Measurements from ENCODE around the gene DUSP22. TPM values are rescaled to one million over a fixed set of nuclear protein-coding genes. Genes with fewer than 3 reads are reported as not detected.
"Not testable (repeated sequence)": the region's sequence is repeated elsewhere in the genome, so short reads cannot be mapped to it uniquely, and the experiment has no call there.

DUSP22 gene
- total RNA-seq, 1 donor from 2014 or later = 23.7 TPM

DNA sequence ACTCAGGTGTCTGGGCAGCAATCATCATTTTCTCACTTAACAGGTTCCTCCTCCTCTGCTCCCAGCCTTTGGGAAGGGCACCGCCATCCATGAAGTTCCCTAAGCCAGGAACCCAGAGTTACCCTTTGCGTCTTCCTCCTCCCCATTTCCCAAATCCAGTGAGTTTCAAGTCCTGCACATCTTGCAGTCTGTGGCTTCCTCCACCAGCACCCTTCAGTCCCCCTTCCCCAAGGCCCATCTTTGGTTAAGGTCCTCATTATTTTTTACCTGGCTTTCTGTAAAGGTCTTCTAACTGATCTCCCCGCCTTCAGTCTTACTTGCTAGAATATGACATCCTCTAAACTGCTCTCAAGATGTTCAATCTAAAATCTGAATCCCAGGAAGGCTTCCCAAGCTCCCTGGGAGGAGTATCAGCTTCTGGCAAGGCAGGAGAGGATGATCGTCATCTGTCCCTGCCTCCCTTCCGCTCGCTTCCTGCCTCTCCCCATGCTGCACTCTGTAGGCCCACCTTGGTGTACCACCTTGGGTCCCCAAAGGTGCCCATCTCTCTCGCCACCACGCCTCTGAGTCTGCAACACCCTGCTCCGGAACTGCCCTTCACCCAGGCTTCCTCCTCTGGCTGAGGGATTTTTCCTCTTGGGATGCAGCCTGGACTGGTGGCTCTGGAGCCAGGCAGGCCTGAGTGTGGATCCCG, 11.4 kb upstream of the DUSP22 start:
- no peak for DNase-seq

DNA sequence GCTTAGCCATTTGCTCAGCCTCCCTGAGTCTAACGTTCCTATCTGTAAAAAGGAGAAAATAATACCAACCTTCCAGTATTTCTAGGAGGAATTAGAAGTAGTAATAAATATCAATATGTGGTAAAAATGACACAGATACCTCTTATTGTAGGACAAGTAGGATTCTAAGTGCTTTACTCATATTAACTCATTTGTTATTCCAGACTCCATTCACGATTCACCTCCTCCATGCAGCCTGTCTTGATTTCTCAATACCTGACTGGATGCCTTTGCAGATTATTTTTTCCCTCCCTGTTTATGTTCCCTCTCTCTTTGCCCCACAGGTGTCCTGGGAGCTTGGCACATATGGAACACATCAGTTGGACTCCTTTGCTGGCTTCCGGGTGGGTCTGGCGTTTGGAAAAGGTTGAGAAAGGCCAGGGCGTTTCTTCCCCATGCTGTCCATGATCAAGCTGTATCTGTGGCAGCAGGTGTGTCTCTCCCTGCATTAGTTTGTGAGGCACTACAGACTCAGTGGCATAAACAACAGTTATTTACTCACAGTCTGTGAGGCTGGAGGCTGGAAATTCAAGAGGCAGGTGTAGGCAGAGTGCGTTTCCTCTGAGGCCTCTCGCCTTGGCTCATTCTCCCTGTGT, 10.7 kb upstream of the DUSP22 start:
- DNase-seq = no peak

DNA sequence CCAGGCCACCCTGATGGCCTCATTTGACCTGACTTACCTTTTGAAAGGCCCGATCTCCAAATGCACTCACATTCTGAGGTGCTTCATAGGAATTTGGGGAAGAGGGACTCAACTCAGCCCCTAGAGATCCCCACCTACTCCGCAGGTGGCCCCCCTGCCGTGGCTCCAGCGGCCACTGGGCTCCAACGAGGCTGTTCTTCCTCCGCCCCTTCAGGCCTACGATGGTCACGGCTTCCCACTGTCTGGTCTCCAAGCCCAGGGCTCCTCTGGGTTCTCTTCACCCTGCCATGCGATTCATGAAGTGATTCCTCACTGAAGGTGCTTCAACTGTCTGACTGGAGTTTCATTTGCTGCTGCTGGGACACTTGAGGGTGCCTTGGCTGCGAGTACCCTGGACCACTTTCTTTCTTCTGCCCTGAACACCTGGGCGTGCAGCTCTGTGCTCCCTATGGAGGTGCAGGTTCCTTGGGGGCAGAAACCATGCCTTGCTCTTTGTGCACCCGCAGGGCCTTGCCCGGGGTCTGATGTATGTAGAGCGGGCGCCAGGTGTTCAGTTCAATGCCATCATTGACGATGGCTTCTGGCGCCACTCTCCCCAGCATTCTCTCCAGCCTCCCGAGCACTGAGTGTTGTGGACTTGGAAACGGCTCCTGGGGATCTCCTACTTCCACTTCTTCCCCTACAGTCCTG, 10.0 kb upstream of the DUSP22 start:
- no peak for DNase-seq

DNA sequence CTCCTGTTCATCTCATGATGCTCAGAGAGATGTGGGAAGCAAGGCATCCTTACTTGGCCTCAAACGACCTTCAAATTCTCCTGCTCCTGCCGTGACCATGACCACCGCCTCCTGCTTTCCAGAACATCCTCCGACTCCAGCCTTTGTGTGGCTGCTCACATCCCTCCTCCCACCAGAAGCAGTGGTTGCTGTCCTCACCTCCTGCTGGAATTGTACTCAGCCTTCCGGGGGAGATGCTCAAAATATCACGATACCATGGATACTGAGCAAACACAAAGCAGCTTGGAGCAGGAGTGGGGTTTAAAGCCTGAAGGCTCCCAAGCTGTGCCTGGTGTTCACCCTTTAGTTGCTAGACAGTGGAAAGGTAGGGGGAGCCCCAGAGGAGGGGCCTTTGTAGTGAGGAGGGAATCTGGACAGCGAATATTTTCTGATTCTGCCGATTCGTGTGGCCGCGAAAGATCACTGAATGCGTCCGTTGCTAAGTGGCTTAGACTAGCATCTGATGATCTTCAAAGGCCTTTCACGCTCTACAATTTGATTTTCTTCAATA, 9.3 kb upstream of the DUSP22 start:
- no peak for DNase-seq

DNA sequence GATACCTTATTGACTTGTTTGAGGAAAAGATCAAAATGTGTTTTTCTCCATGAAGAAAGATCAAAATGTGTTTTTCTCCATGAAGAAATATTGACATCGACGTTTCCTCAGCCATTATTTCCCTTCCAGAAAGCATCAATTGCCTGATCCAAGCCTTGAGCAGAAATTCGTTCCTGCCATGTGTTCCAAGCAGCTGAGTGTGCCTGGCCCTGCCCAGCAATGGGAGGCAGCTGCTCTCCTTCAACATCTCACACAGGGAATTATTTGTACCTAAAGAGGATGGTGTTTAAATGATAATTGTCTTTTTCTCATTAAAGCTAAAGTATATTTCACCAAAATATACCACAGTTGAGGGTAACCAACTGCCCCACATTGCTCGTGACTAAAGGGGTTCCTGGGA, 7.8 kb upstream of the DUSP22 start:
- DNase-seq = no peak

DNA sequence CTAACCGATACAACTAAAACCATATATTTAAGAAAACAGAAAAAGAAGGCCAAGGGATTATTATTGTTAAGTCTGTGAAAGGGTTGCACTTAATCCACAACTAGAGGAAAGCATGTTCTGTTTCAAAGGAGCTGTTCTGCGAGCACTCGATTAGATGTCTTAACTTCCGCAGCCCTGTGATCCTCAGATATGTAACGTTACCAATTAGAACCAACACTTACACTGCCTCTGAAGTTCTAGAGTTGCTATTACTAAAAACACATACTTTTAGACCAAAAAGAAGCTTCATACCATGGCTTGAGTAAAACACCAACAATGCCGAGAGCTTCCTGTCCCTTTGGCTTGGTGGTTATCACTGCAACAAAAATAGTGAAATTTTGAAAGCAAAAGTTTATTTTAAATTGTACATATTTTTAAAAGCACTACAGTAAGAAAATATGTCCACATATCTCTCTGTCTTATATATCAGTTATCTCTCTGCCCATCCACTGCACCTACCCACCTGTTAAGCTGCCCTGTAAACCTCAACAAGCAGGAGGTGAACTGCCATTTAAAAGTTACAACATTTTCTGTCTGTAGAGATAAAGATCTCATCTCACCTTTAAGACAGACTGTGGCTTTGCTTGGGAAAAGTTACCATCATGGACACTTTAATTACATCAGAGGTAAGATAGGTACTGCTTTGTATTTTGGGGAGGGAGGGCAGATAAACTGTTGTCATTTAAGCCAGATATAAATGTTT, 7.1 kb upstream of the DUSP22 start:
- DNase-seq = no peak

DNA sequence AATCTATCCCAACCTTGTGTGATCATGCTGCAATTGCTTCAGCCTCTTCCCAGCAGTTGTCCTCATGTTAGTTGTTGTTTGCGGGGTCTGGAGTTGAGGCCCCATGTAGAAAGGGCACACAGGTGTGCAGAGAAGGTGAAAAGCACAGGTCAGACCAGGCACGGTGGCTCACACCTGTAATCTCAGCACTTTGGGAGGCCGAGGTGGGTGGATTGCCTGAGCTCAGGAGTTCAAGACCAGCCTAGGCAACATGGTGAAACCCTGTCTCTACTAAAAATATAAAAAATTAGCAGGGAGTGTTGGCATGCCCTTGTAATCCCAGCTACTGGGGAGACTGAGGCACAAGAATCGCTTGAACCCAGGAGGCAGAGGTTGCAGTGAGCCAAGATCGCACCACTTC, 6.4 kb upstream of the DUSP22 start:
- not testable (repeated sequence) for DNase-seq

DNA sequence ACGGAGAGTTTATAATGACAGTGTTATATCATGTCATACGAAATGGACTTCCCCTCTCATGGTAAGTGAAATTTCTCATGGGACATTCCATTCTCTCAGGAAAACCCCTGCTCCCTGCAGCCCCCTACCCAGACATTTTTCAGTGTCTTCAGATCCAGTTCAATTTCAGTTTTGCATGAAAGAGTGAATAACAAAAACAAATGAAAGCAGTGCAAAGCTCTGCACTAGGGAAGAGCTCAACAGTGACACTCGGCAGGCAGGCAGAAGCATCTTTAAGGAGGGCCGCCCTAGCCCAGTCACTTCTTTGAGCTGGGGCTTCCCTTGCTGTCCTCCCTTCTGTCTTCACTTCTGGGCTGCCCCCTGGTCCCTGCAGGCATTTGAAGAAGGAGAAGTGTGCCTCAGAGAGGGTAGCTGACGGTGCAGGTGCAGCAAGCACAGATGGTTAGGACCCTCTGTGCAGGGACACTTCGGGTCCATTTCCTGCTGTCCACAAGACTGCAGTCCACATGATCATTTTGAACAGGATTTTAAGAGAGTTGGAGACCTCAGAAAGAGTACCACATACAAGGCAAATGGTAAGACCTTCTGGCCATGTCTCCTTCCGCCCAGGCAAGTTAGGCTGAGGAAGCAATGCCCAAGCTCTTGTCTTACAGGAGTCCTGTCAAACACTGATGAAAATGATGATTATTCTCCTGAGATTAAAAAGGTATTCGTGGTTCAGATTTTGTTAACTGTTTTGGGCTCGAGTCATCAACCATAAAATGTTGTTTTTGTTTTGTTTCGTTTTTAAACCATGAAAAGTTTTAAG, 5.4 kb upstream of the DUSP22 start:
- DNase-seq = no peak

DNA sequence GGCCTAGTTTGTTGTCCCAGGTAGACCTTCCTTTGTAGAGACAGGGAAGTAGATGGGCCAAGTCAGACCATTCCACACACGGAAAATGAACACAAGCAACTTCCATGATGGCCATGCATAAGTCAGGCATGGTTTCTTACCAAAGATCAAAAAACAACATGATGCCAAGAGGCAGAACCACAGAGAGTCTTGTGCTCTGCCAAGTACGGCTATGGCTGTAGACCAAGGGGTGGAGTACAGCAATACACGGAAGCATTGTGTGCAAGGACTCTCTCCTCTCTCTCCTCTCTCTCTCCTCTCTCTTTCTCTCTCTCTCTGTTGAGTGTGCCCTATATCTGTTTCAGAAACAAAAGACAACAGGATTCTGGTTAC, 4.8 kb upstream of the DUSP22 start:
- DNase-seq = no peak

DNA sequence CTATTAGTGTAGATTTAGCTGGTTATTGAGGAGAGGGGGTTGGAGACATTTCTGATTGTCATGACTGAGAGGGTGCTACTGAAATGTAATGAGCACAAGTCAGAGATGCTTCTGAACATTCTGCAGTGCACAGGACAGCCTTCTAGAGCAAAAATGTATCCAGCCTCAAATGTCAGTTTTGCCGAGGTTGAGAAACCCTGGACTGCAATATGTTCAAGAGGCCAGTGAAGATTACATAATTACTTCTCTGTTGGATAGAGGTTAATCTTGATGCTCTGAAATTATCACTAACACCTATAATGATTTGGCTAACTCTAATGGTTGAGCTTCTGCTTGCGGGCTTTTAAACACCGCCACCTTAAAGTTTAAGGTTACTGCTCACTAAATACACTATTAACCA, 3.4 kb upstream of the DUSP22 start:
- DNase-seq = no peak

DNA sequence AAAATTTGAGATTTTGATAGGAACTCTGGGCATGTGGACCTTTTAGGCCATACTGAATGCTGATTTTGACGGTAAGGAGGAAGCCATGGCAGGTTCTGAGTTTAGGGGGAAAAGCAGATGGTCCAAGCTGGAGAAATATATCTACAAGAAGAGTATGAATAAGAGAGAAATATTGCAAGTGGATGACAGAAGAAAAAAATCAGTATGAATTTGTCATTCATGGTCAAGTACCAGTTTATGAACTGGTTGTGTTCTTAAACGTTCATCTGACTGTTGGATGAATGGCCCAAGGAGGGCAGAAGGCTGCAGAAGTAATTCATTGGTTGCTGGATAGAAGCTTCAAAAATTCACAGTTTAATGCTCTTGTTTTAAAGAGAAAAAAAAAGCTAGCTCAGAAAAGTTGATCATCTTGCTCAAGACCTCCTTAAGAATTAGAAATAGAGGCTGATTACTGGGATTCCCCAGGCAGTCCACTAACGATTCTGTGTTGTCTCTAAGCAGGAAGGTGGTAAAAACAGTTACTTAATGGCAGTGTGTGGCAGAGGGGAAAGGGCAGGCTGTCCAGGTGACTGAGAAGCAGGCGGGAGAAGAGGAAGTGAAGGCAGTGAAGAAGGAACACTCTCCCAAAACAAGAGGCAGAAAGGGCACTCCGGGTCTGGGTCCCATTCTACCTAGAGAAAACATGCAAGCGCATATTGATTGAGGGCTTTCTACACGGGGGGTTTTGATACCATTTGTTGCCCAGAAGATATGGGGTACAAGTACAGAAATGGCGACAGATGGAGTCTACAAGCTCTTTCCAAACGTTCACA, 2.0 kb upstream of the DUSP22 start:
- DNase-seq = no peak

DNA sequence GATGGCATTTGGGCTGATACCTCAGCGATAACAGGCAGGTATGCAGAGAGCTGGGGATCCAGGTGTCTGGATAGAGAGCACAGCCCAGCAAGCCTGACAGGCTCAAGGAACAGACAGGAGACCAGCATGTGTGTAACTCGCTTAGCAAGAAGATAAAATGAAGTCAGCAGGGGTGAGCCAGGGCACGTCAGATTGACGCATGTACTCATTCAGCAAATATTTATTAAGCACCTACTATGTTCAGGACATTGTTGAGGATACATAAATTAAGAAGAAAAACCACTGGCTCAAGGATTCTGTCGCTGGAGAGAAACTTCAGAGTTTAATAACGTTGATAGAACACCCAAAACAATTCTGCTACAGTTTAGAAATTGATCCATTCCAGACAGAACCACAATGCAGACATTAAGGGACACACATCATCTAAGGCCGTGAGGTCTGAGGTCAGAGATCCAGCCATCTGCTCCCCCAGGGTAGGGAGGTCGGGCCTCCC, 1.0 kb upstream of the DUSP22 start:
- no peak for DNase-seq

DNA sequence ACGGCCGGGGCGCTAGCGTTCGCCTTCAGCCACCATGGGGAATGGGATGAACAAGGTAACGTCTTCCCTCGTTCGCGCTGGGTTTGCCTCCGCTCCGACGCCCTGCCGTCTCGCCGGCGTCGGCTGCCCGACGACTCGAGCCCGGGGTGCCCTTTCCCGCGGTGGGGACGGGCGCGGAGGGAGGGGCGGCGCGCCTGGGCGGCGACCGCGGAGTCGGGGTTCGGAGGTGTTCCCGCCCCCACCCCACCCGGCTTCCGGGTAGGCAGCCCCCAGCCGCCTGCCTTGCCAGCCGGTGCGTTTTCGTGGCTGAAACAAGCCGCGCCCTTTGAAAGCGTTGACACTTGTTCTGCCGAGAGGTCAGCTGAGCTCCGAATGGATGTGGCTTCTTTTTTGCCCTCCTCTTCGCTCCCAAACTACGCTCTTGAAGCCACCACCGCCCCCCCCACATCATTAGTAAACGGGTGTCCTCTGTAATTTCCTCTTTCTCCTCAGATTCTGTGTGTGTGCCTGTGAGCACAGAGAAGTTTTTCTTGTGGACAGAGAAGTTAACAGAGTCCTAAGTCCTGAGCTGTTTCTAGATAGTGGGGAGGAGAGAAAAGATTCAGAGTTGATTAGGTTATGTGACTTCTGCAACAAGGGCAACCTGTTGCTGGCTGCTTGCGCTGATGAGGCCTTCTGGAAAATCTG, 362 bp downstream of the DUSP22 start:
- no peak for DNase-seq

DNA sequence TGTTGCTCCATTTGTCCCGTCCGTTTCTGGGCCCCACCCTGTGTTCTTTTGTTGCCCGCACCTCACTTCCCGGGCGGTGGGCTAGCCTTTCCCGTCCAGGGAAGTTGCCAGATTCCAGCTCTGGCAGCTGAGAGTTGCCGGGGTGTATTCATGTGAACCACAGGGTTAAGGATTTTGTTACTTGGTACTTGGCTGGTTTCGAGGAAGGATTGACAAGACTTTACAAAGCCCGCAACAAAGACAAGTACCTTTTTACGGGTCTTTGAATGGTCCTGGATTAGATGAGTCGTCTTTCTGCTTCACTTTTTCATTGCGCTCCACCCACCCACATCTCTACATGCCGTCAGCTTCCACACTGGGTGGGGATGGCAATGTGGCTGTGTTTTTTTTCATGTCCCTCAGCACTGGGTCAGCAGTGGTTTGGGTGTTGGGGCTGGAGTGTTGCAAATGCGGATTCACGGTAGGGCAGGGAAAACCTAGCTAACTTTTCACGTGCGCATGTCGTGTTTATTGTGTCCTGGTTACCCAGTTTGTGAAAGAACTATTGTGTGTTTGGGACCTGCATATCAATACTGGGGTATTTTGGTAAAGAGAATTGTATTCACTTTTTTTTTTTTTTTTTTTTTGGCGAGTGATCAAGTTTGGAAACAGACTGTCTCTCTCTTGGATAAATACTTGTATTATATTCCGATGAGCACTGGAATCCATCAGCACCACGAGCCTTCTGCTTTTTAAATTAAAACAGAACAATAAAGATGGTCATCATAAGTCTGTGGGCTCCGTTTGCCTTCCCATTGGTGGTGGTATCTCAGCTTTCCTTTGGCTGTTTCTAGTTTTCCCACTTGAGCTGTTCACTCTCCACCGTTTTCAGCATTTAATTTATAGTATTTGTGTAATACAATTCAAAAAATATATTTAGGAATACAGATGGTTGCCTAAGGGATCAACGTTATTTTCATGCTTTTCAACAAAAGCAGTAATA, 1.2 kb downstream of the DUSP22 start:
- DNase-seq = no peak

DNA sequence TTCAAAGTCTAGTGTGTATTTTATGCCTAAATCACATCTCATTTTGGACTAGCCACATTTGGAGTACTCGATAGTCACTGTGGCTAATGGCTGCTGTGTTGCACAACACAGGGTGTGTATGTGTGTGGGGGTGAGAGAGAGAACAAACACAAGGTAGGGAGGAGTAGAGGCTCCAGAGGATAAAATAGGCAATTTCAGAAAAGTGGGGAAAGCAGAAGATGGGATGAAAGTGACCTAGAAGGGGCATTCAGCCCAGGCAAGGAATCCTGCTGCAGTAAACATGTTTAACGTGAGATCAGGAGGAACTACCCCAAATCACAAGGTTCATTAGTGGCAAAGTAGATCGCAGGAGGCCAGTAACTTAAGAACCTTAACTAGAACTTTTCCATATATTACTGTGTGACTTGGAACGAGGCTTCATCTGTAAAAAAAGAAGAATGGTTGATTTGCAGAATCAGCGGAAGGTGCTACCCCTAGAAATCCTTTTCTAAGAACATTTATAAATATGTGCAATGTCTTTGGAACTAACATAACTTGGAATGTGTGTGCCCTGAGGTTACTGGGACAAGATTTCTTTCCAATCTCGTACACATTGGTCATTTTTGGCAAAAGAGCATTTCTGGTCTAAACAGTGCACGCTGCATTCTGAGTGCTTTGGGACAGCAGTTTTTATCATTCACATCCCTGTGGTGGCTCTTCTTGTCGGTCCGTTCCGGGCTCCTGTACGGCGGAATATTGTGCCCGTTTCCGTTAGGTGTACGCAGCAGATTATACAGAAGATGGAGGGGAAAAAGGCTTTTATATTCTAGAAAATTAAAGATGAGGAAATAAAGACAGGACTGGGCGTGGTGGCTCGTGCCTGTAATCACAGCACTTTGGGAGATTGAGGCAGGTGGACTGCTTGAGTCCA, 2.6 kb downstream of the DUSP22 start:
- no peak for DNase-seq

DNA sequence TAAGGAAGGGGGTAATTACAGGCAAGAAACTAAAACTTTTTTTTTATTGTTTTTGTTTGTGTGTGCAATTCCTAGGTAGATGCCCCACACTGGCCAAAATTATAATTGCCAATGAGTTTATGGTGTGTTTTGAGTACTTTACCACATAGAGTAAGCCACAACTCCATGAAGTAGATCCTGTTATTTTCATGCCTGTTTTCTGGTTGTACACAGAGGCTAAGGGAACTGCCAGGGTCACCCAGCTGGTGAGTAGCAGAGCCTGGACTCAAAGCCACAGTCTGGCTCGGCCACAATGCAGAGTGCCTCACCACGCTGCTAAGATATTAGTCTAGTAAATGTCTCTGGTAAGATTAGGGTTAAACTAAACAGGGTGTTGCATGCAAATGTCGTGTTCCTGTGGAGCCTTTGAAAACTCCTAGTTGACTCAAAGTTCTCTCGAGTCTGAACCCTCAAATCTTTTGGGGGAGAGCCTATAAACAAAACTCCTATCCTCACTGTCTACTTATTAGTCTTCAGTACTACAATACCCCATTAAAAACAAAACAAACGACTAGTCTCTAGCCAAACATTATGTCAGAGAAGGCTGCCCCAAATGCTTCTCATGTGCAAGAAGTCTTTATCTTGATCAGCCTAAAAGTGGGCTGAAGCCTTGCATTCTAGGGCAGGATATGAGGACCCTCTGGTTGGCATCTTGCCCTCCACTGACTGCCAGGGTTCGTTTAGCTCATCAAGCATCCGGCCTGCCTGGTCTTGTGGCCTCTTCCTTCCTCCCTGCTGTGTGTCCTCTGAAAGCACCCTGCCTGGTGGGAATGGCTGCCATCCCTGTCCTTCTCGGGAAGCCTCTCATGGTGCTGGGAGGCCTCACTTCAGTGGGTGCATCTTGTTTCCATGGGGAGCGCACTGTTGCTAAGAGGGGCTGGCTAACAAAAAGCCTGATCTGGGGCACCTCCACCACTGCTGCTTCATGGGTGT, 4.2 kb downstream of the DUSP22 start:
- DNase-seq = no peak
